HEK293 (cell line): ENCODE measurements around the gene USP5.

Experiments
- ELK4 ChIP-seq: IDR thresholded peaks from 2 replicates; pipeline ENCODE4 v1.6.1; 2011; ENCODE audit warnings: mild to moderate bottlenecking, low read depth, low read length, borderline replicate concordance
- GFI1B ChIP-seq: fragments of 450-650 bp; formaldehyde crosslinking; IDR thresholded peaks from 2 replicates; pipeline ENCODE4 v1.5.1; 2016; ENCODE audit warnings: missing biosample characterization, missing genetic modification characterization
- PBX3 ChIP-seq: sonication (generic); formaldehyde crosslinking; IDR thresholded peaks from 2 replicates; pipeline ENCODE4 v1.8.1; 2022; ENCODE audit warnings: mild to moderate bottlenecking, moderate library complexity, missing genetic modification reagents
- SP7 ChIP-seq: fragments of 450-650 bp; formaldehyde crosslinking; IDR thresholded peaks from 2 replicates; pipeline ENCODE4 v1.5.1; 2016; ENCODE audit warnings: missing biosample characterization, missing genetic modification characterization
- TCF7L2 ChIP-seq: IDR thresholded peaks from 2 replicates; pipeline ENCODE4 v1.6.1; 2011; ENCODE audit warnings: low read depth, mild to moderate bottlenecking, inconsistent platforms, low read length, moderate library complexity, borderline replicate concordance
- WT1 ChIP-seq: fragments of 450-650 bp; formaldehyde crosslinking; IDR thresholded peaks from 2 replicates; pipeline ENCODE4 v1.5.1; 2016; ENCODE audit warnings: missing biosample characterization, missing genetic modification characterization
- ZFP69B ChIP-seq: fragments of 450-650 bp; formaldehyde crosslinking; IDR thresholded peaks from 2 replicates; pipeline ENCODE4 v1.5.1; 2016; ENCODE audit warnings: missing biosample characterization, missing genetic modification characterization
- ZNF121 ChIP-seq: fragments of 450-650 bp; formaldehyde crosslinking; IDR thresholded peaks from 2 replicates; pipeline ENCODE4 v1.5.1; 2016; ENCODE audit warnings: missing biosample characterization, missing genetic modification characterization
- ZNF132 ChIP-seq: fragments of 450-650 bp; formaldehyde crosslinking; IDR thresholded peaks from 2 replicates; pipeline ENCODE4 v1.5.1; 2017; ENCODE audit warnings: missing biosample characterization, missing genetic modification characterization, borderline replicate concordance
- ZNF140 ChIP-seq: fragments of 450-650 bp; formaldehyde crosslinking; IDR thresholded peaks from 2 replicates; pipeline ENCODE4 v1.5.1; 2016; ENCODE audit warnings: missing biosample characterization, missing genetic modification characterization
- ZNF18 ChIP-seq: fragments of 450-650 bp; formaldehyde crosslinking; IDR thresholded peaks from 2 replicates; pipeline ENCODE4 v1.5.1; 2016; ENCODE audit warnings: missing biosample characterization, missing genetic modification characterization
- ZNF202 ChIP-seq: fragments of 450-650 bp; formaldehyde crosslinking; IDR thresholded peaks from 2 replicates; pipeline ENCODE4 v1.5.1; 2016; ENCODE audit warnings: missing biosample characterization, missing genetic modification characterization, borderline replicate concordance
- ZNF292 ChIP-seq: fragments of 450-650 bp; formaldehyde crosslinking; IDR thresholded peaks from 2 replicates; pipeline ENCODE4 v1.5.1; 2016; ENCODE audit warnings: low read depth, missing biosample characterization, missing genetic modification characterization, borderline replicate concordance
- ZNF311 ChIP-seq: fragments of 450-650 bp; formaldehyde crosslinking; IDR thresholded peaks from 2 replicates; pipeline ENCODE4 v1.5.1; 2017; ENCODE audit warnings: missing biosample characterization, missing genetic modification characterization, borderline replicate concordance
- ZNF354C ChIP-seq: fragments of 450-650 bp; formaldehyde crosslinking; IDR thresholded peaks from 2 replicates; pipeline ENCODE4 v1.5.1; 2016; ENCODE audit warnings: missing biosample characterization, missing genetic modification characterization, low read depth, borderline replicate concordance
- ZNF391 ChIP-seq: fragments of 450-650 bp; formaldehyde crosslinking; IDR thresholded peaks from 2 replicates; pipeline ENCODE4 v1.5.1; 2016; ENCODE audit warnings: low read depth, missing biosample characterization, missing genetic modification characterization, borderline replicate concordance
- ZNF521 ChIP-seq: fragments of 450-650 bp; formaldehyde crosslinking; IDR thresholded peaks from 2 replicates; pipeline ENCODE4 v1.5.1; 2017; ENCODE audit warnings: missing biosample characterization, mild to moderate bottlenecking, missing genetic modification characterization
- ZNF555 ChIP-seq: fragments of 450-650 bp; formaldehyde crosslinking; conservative IDR thresholded peaks from 2 replicates; pipeline ENCODE4 v1.5.1; 2017; ENCODE audit warnings: missing biosample characterization, mild to moderate bottlenecking, missing genetic modification characterization, inconsistent platforms
- ZNF600 ChIP-seq: fragments of 450-650 bp; formaldehyde crosslinking; IDR thresholded peaks from 2 replicates; pipeline ENCODE4 v1.5.1; 2016; ENCODE audit warnings: missing biosample characterization, missing genetic modification characterization
- ZNF701 ChIP-seq: fragments of 450-650 bp; formaldehyde crosslinking; IDR thresholded peaks from 2 replicates; pipeline ENCODE4 v1.5.1; 2016; ENCODE audit warnings: missing biosample characterization, missing genetic modification characterization
- ZNF830 ChIP-seq: fragments of 450-650 bp; IDR thresholded peaks from 2 replicates; pipeline ENCODE4 v1.5.0; 2018; ENCODE audit warnings: missing biosample characterization, missing genetic modification characterization, low read depth, mild to moderate bottlenecking, moderate library complexity
- ZSCAN30 ChIP-seq: fragments of 450-650 bp; IDR thresholded peaks from 2 replicates; pipeline ENCODE4 v1.5.1; 2018; ENCODE audit warnings: missing biosample characterization, mild to moderate bottlenecking, missing genetic modification characterization, moderate library complexity
- TF ChIP-seq, protein P1 (sequence below): fragments of 450-650 bp; formaldehyde crosslinking; IDR thresholded peaks from 2 replicates; pipeline ENCODE4 v1.5.1; 2016; ENCODE audit warnings: missing biosample characterization, missing genetic modification characterization, low read depth
- TF ChIP-seq, protein P2 (sequence below): fragments of 450-650 bp; formaldehyde crosslinking; IDR thresholded peaks from 2 replicates; pipeline ENCODE4 v1.5.1; 2016; ENCODE audit warnings: missing biosample characterization, missing genetic modification characterization, borderline replicate concordance
- TF ChIP-seq, protein P3 (sequence below): fragments of 450-650 bp; formaldehyde crosslinking; IDR thresholded peaks from 2 replicates; pipeline ENCODE4 v1.5.1; 2016; ENCODE audit warnings: missing biosample characterization, missing genetic modification characterization

The USP5 gene

GRCh38 chr12:6828781-6829535, 23.0 kb upstream of the USP5 start (continued):
- TF ChIP-seq ZNF354C (tag by site-specific recombination): no peak
- TF ChIP-seq, protein P1, sequence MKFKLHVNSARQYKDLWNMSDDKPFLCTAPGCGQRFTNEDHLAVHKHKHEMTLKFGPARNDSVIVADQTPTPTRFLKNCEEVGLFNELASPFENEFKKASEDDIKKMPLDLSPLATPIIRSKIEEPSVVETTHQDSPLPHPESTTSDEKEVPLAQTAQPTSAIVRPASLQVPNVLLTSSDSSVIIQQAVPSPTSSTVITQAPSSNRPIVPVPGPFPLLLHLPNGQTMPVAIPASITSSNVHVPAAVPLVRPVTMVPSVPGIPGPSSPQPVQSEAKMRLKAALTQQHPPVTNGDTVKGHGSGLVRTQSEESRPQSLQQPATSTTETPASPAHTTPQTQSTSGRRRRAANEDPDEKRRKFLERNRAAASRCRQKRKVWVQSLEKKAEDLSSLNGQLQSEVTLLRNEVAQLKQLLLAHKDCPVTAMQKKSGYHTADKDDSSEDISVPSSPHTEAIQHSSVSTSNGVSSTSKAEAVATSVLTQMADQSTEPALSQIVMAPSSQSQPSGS (tag by site-specific recombination): no peak
- no peak for TF ChIP-seq ZSCAN30 (tag by site-specific recombination)
- TF ChIP-seq TCF7L2: no peak
- TF ChIP-seq ZNF18 (tag by site-specific recombination): peak; percentile 97
- TF ChIP-seq PBX3: no peak; the same call in 1 of the 2 replicates
- TF ChIP-seq ZNF521 (tag by site-specific recombination): no peak
- TF ChIP-seq, protein P2, sequence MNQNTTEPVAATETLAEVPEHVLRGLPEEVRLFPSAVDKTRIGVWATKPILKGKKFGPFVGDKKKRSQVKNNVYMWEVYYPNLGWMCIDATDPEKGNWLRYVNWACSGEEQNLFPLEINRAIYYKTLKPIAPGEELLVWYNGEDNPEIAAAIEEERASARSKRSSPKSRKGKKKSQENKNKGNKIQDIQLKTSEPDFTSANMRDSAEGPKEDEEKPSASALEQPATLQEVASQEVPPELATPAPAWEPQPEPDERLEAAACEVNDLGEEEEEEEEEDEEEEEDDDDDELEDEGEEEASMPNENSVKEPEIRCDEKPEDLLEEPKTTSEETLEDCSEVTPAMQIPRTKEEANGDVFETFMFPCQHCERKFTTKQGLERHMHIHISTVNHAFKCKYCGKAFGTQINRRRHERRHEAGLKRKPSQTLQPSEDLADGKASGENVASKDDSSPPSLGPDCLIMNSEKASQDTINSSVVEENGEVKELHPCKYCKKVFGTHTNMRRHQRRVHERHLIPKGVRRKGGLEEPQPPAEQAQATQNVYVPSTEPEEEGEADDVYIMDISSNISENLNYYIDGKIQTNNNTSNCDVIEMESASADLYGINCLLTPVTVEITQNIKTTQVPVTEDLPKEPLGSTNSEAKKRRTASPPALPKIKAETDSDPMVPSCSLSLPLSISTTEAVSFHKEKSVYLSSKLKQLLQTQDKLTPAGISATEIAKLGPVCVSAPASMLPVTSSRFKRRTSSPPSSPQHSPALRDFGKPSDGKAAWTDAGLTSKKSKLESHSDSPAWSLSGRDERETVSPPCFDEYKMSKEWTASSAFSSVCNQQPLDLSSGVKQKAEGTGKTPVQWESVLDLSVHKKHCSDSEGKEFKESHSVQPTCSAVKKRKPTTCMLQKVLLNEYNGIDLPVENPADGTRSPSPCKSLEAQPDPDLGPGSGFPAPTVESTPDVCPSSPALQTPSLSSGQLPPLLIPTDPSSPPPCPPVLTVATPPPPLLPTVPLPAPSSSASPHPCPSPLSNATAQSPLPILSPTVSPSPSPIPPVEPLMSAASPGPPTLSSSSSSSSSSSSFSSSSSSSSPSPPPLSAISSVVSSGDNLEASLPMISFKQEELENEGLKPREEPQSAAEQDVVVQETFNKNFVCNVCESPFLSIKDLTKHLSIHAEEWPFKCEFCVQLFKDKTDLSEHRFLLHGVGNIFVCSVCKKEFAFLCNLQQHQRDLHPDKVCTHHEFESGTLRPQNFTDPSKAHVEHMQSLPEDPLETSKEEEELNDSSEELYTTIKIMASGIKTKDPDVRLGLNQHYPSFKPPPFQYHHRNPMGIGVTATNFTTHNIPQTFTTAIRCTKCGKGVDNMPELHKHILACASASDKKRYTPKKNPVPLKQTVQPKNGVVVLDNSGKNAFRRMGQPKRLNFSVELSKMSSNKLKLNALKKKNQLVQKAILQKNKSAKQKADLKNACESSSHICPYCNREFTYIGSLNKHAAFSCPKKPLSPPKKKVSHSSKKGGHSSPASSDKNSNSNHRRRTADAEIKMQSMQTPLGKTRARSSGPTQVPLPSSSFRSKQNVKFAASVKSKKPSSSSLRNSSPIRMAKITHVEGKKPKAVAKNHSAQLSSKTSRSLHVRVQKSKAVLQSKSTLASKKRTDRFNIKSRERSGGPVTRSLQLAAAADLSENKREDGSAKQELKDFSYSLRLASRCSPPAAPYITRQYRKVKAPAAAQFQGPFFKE (tag by site-specific recombination): peak; percentile 97
- no peak for TF ChIP-seq ZNF555 (tag by site-specific recombination)
- no peak for TF ChIP-seq ZNF132
- TF ChIP-seq SP7 (tag by site-specific recombination): peak; percentile 66; the same call in 1 of the 2 replicates
- TF ChIP-seq ZNF311 (tag by site-specific recombination): no peak
- no peak for TF ChIP-seq ZNF830
- no peak for TF ChIP-seq ZNF140 (tag by site-specific recombination)
- TF ChIP-seq ZNF292 (tag by site-specific recombination): no peak; the same call in 1 of the 2 replicates
- TF ChIP-seq ZFP69B: no peak; the same call in 1 of the 2 replicates
- TF ChIP-seq ZNF600 (tag by site-specific recombination): peak; percentile 89
- TF ChIP-seq ZNF202 (tag by site-specific recombination): no peak
- no peak; the same call in 1 of the 2 replicates for TF ChIP-seq GFI1B (tag by site-specific recombination)
- peak; percentile 65; the same call in 1 of the 2 replicates for TF ChIP-seq WT1
- 0 out of 2 replicates have a peak, but pooled peaks have one; percentile 27 for TF ChIP-seq ZNF121 (tag by site-specific recombination)
- TF ChIP-seq, protein P3, sequence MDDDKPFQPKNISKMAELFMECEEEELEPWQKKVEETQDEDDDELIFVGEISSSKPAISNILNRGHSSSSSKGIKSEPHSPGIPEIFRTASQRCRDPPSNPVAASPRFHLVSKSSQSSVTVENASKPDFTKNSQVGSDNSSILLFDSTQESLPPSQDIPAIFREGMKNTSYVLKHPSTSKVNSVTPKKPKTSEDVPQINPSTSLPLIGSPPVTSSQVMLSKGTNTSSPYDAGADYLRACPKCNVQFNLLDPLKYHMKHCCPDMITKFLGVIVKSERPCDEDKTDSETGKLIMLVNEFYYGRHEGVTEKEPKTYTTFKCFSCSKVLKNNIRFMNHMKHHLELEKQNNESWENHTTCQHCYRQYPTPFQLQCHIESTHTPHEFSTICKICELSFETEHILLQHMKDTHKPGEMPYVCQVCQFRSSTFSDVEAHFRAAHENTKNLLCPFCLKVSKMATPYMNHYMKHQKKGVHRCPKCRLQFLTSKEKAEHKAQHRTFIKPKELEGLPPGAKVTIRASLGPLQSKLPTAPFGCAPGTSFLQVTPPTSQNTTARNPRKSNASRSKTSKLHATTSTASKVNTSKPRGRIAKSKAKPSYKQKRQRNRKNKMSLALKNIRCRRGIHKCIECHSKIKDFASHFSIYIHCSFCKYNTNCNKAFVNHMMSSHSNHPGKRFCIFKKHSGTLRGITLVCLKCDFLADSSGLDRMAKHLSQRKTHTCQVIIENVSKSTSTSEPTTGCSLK (tag by site-specific recombination): no peak
- TF ChIP-seq ELK4: no peak
- peak; percentile 87 for TF ChIP-seq ZNF701
- peak; percentile 90 for TF ChIP-seq ZNF391 (tag by site-specific recombination)
